Measurements from ENCODE around the gene MLLT11. TPM values are rescaled to one million over a fixed set of nuclear protein-coding genes. Genes with fewer than 3 reads are reported as not detected.

MLLT11 gene
- total RNA-seq, result 72.9 TPM

GRCh38 chr1:151060007-151060656, at the start of gene MLLT11:
MLLT11 (plus strand) TSS chr1:151060397; CDS start chr1:151067225, 6,828 bp downstream.

GRCh38 chr1:151036356-151036755, 23.8 kb upstream of the MLLT11 start, which contains the start of gene BNIPL:
BNIPL (plus strand) TSS chr1:151036586; CDS start chr1:151036726, 140 bp downstream.

GRCh38 chr1:151047591-151047924, 12.6 kb upstream of the MLLT11 start, which contains the start of gene C1orf56:
C1orf56 (plus strand) TSS chr1:151047751; CDS start chr1:151047848, 97 bp downstream.

GRCh38 chr1:151059109-151060006, 839 bp upstream of the MLLT11 start, which contains the start of gene CDC42SE1:
CDC42SE1 (minus strand) TSS chr1:151059622; CDS start chr1:151055730, 3,892 bp downstream.

GRCh38 chr1:151070474-151071276, 10.5 kb downstream of the MLLT11 start, which contains the start of gene GABPB2:
GABPB2 (plus strand) TSS chr1:151070761; CDS start chr1:151088190, 17,429 bp downstream.

Small RNA genes within 50 kb of the gene (small RNA-seq; reads per million reads assigned to genes)
- not detected for gene RNU6-884P (ENCODE audit: low replicate concordance)

Other genes starting within 250 kb of the MLLT11 start
- gene ARNT, start 183.8 kb upstream of the MLLT11 start, total RNA-seq, result 45.1 TPM
- not detected for gene CTXND2, start 173.3 kb upstream of the MLLT11 start, total RNA-seq
- 78.3 TPM for gene SETDB1, start 134.0 kb upstream of the MLLT11 start, total RNA-seq
- 36.0 TPM for gene CERS2, start 85.6 kb upstream of the MLLT11 start, total RNA-seq
- not detected for gene ANXA9, start 78.1 kb upstream of the MLLT11 start, total RNA-seq
- gene MINDY1, start 53.5 kb upstream of the MLLT11 start, total RNA-seq, result 14.4 TPM
- 25.0 TPM for gene PRUNE1, start 51.9 kb upstream of the MLLT11 start, total RNA-seq
- 0.31 TPM for gene BNIPL, start 23.8 kb upstream of the MLLT11 start, total RNA-seq
- gene C1orf56, start 12.6 kb upstream of the MLLT11 start, total RNA-seq, result 4.1 TPM
- gene CDC42SE1, start 775 bp upstream of the MLLT11 start, total RNA-seq, result 44.1 TPM
- 13.8 TPM for gene GABPB2, start 10.4 kb downstream of the MLLT11 start, total RNA-seq
- gene SEMA6C, start 86.2 kb downstream of the MLLT11 start, total RNA-seq, result 40.1 TPM
- 0.94 TPM for gene TNFAIP8L2, start 96.3 kb downstream of the MLLT11 start, total RNA-seq
- 17.2 TPM for gene LYSMD1, start 105.5 kb downstream of the MLLT11 start, total RNA-seq
- gene SCNM1, start 105.7 kb downstream of the MLLT11 start, total RNA-seq, result 23.2 TPM
- gene TMOD4, start 115.6 kb downstream of the MLLT11 start, total RNA-seq, result not detected
- 63.2 TPM for gene VPS72, start 129.8 kb downstream of the MLLT11 start, total RNA-seq
- 95.8 TPM for gene PIP5K1A, start 138.2 kb downstream of the MLLT11 start, total RNA-seq
- 82.3 TPM for gene PSMD4, start 194.3 kb downstream of the MLLT11 start, total RNA-seq
- gene ZNF687, start 221.9 kb downstream of the MLLT11 start, total RNA-seq, result 8.8 TPM

Measured in parietal lobe (tissue), 2 donors.